ENCODE results near the gene RHOV. TPM values are rescaled to one million over a fixed set of nuclear protein-coding genes. Genes with fewer than 3 reads are reported as not detected.

The RHOV gene
- total RNA-seq, 1 donor from 2014 or later: 0.61 TPM

DNA sequence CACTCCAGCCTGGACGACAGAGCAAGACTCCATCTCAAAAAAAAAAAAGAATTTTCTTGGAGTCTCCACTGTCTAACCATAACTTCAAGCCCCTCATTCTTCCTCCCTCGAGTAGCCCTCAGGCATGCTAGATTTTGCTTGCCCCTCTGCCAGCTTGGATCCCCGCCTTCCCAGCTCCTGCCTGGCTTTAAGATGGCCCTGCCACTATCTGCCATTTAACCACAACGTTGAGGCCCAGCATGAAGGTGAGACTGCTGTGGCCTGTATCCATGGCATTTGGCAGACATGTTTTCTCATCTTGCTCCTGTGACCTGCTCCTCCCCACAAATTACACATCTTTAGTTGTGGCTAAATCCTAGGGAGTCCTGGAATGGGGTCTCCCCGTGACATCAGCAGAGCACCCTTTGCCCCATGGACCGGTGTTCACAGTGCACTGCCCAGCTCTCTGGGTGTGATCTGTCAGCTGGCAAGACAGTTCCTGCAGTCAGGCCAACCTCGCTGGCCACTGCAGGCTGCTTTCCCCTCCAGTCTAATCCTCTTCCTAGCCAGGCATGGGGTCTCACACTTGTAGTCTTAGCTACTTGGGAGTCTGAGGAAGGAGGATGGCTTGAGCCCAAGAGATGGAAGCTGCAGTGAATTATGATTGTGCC lies 30.6 kb upstream of the RHOV start:
- no peaks in the 10 kb centered on the region for H3K9me3 ChIP-seq (ENCODE audit: insufficient read depth, low read depth, low read length)
- no peak overlapping the region for H3K4me2 ChIP-seq (ENCODE audit: low read length)
- Mint-ChIP-seq H3K36me3 (ENCODE audit: low read depth, unreplicated experiment) (peaks cover 19% of the 10 kb centered on the region), H3K4me3 (ENCODE audit: unreplicated experiment) (no peak overlapping the region), H3K4me1 (ENCODE audit: low read depth, unreplicated experiment) (no peaks in the 10 kb centered on the region), H3K27ac (ENCODE audit: unreplicated experiment) (no peak overlapping the region), H3K27me3 (ENCODE audit: low read depth, unreplicated experiment) (no peaks in the 10 kb centered on the region), H3K9me3 (ENCODE audit: unreplicated experiment) (no peaks in the 10 kb centered on the region)
- peaks cover 14% of the 10 kb centered on the region for H3K36me3 ChIP-seq (ENCODE audit: insufficient read depth, low read length)
- H4K20me1 ChIP-seq (ENCODE audit: insufficient read depth, low read length): peaks cover 53% of the 10 kb centered on the region
- H3K4me3 ChIP-seq (ENCODE audit: insufficient read depth, low read depth, low read length): no peak overlapping the region
- H2AFZ ChIP-seq (ENCODE audit: low read depth, low read length): no peak overlapping the region
- no peaks in the 10 kb centered on the region for H3K27me3 ChIP-seq (ENCODE audit: insufficient read depth, low read length)
- H3K27ac ChIP-seq (ENCODE audit: low read depth, low read length): no peak overlapping the region
- no peak overlapping the region for H3K9ac ChIP-seq (ENCODE audit: low read length)
- H3K4me1 ChIP-seq (ENCODE audit: insufficient read depth, low read length): peaks cover 23% of the 10 kb centered on the region
- DNase-seq (ENCODE audit: low read depth) (no peak), FAIRE-seq (no peak)
- H3K79me2 ChIP-seq (ENCODE audit: insufficient read depth, low read length): peaks cover 21% of the 10 kb centered on the region
- TF ChIP-seq EZH2 (IDR thresholded peaks at IDR 0.05; ENCODE audit: insufficient read depth, low read length): no peak
- TF ChIP-seq, protein P1, sequence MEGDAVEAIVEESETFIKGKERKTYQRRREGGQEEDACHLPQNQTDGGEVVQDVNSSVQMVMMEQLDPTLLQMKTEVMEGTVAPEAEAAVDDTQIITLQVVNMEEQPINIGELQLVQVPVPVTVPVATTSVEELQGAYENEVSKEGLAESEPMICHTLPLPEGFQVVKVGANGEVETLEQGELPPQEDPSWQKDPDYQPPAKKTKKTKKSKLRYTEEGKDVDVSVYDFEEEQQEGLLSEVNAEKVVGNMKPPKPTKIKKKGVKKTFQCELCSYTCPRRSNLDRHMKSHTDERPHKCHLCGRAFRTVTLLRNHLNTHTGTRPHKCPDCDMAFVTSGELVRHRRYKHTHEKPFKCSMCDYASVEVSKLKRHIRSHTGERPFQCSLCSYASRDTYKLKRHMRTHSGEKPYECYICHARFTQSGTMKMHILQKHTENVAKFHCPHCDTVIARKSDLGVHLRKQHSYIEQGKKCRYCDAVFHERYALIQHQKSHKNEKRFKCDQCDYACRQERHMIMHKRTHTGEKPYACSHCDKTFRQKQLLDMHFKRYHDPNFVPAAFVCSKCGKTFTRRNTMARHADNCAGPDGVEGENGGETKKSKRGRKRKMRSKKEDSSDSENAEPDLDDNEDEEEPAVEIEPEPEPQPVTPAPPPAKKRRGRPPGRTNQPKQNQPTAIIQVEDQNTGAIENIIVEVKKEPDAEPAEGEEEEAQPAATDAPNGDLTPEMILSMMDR (IDR thresholded peaks at IDR 0.05; ENCODE audit: insufficient read depth, low read depth, low read length): no peak

DNA sequence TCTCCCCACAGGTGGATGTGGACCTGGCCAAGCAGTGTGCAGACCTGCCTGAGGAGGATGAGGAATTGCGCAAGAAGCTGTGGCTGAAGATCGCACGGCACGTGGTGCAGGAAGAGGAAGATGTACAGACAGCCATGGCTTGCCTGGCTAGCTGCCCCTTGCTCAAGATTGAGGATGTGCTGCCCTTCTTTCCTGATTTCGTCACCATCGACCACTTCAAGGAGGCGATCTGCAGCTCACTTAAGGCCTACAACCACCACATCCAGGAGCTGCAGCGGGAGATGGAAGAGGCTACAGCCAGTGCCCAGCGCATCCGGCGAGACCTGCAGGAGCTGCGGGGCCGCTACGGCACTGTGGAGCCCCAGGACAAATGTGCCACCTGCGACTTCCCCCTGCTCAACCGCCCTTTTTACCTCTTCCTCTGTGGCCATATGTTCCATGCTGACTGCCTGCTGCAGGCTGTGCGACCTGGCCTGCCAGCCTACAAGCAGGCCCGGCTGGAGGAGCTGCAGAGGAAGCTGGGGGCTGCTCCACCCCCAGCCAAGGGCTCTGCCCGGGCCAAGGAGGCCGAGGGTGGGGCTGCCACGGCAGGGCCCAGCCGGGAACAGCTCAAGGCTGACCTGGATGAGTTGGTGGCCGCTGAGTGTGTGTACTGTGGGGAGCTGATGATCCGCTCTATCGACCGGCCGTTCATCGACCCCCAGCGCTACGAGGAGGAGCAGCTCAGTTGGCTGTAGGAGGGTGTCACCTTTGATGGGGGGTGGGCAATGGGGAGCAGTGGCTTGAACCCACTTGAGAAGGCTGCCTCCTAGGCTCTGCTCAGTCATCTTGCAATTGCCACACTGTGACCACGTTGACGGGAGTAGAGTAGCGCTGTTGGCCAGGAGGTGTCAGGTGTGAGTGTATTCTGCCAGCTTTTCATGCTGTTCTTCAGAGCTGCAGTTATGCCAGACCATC lies 28.8 kb upstream of the RHOV start:
- peaks cover 23% of the 10 kb centered on the region for H3K4me1 ChIP-seq (ENCODE audit: insufficient read depth, low read length)
- Mint-ChIP-seq H3K27ac (ENCODE audit: unreplicated experiment) (no peak overlapping the region), H3K27me3 (ENCODE audit: low read depth, unreplicated experiment) (no peaks in the 10 kb centered on the region), H3K4me1 (ENCODE audit: low read depth, unreplicated experiment) (no peaks in the 10 kb centered on the region), H3K36me3 (ENCODE audit: low read depth, unreplicated experiment) (peaks cover 16% of the 10 kb centered on the region), H3K9me3 (ENCODE audit: unreplicated experiment) (no peaks in the 10 kb centered on the region), H3K4me3 (ENCODE audit: unreplicated experiment) (peak overlapping the region; percentile 3)
- no peak overlapping the region for H3K4me3 ChIP-seq (ENCODE audit: insufficient read depth, low read depth, low read length)
- no peaks in the 10 kb centered on the region for H3K9me3 ChIP-seq (ENCODE audit: insufficient read depth, low read depth, low read length)
- peaks cover 14% of the 10 kb centered on the region for H3K36me3 ChIP-seq (ENCODE audit: insufficient read depth, low read length)
- H3K9ac ChIP-seq (ENCODE audit: low read length): no peak overlapping the region
- H3K4me2 ChIP-seq (ENCODE audit: low read length): no peak overlapping the region
- no peak overlapping the region for H3K27ac ChIP-seq (ENCODE audit: low read depth, low read length)
- peaks cover 68% of the 10 kb centered on the region for H4K20me1 ChIP-seq (ENCODE audit: insufficient read depth, low read length)
- no peak overlapping the region for H2AFZ ChIP-seq (ENCODE audit: low read depth, low read length)
- H3K79me2 ChIP-seq (ENCODE audit: insufficient read depth, low read length): peaks cover 33% of the 10 kb centered on the region
- no peaks in the 10 kb centered on the region for H3K27me3 ChIP-seq (ENCODE audit: insufficient read depth, low read length)
- TF ChIP-seq EZH2 (IDR thresholded peaks at IDR 0.05; ENCODE audit: insufficient read depth, low read length): no peak
- TF ChIP-seq, protein P1 (IDR thresholded peaks at IDR 0.05; ENCODE audit: insufficient read depth, low read depth, low read length): no peak
- FAIRE-seq (no peak), DNase-seq (ENCODE audit: low read depth) (no peak)

Measured in astrocyte (in vitro differentiated cells and primary cell).